ENCODE results near the gene TAT.
A peak's percentile ranks its signal among the peaks of the same experiment; 100 is the strongest.

The TAT gene

DNA sequence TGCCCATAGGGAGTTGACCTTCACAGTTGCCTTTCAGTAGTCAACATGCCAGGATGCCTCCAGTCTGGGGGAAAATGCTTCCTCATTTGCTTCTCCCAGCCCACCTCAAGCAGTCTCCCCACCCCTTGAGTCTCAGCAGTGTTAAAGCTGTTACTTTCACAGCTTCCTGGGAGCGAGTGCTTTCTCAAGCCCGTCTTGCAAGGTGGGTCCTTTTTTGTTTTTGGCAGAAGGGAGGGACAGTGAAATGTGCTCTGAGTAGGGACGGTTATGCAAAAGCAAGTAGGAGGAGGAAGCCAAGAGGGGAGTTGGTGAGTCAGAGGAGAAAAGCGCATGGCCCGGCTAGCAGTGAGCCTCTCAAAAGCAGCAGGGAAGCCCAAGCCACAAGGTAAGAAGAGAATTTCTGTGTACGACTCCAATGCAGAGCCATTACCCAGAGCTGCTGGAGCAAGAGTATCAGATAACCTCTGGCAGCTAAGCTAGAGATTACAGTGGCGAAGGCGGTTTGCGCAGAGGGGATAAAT lies 50.7 kb downstream of the TAT start, which contains the start of gene CHST4:
Gene CHST4 (plus strand): TSS at position 316 of the 521 bp plus-strand sequence. CDS start 10,252 bp downstream, outside the sequence.
- peak within 1 kb of the TSS in 5 of 11 experiments; percentile 7 to 46 (median 30); a peak in 6 of 22 replicates for H3K4me2 ChIP-seq
- H3K36me3 ChIP-seq = no peaks in the 10 kb centered on the region
- TF ChIP-seq Cebpa-rat (IDR thresholded peaks at IDR 0.05) = no peak
- H3K27me3 ChIP-seq = no peaks in the 10 kb centered on the region
- peaks cover 0 to 18% (median 0%) of the 10 kb centered on the region in 10 experiments; a peak in 6 of 20 replicates for H3K4me1 ChIP-seq
- no peak within 1 kb of the TSS for H3K27ac ChIP-seq
- no peaks in the 10 kb centered on the region for H4K20me1 ChIP-seq
- no peak within 1 kb of the TSS; a peak in 1 of 22 replicates for H3K9ac ChIP-seq
- H3K4me3 ChIP-seq = no peak within 1 kb of the TSS
- no peaks in the 10 kb centered on the region for H3K9me3 ChIP-seq (replicated peaks in 1 of 11)

DNA sequence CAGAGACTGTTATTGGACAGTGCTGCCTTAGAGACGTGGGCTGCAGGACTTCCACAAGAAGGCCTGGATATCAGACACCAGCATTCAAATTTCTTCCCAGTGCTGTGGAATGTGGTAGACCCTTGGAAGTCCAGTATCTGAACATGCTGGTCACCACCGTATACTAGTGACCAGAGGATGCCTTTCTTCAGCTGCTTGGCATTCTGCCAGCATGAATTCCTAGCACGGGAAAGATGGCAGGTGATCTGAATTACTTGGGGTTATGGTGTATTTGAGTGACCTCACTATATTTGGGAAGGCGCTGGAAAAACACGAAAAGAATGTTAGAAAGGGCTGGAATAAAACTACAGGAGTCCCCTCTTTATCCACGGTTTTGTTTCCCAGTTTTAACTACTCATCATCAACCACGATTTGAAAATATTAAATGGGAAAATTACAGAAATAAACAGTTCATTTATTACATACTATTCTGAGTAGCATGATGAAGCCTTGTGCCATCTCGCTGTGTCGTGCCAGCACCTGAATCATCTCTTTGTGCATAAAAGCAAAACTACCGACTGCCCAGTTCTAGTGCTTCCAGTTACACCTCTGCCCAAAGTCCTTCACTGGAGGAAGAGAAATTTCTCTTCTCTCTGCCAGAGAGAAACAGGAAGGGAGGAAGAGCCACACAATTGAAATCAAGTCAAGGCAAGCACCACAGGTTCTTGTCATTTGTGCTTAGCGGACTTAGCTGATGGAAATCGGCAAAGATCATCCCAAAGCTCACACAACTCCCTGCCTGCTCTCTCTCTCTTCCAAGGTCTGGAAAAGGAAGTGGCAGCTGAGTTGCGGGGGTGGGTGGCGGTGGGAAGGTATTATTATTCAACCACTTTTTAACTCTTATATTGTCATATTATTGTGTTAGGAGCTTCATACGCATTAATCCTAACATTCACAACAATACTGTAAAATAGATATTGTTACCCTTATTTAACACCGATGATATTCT lies 52.0 kb downstream of the TAT start:
- Histone ChIP-seq H3K4me1 (peaks cover 0 to 18% (median 0%) of the 10 kb centered on the region in 10 experiments; a peak in 6 of 20 replicates), H3K9ac (no peak overlapping the region), H3K27me3 (no peaks in the 10 kb centered on the region), H3K4me2 (no peak overlapping the region; a peak in 1 of 22 replicates), H3K4me3 (no peak overlapping the region), H4K20me1 (no peaks in the 10 kb centered on the region), H3K9me3 (replicated peaks in 1 of 11) (no peaks in the 10 kb centered on the region), H3K36me3 (no peaks in the 10 kb centered on the region), H3K27ac (no peak overlapping the region)
- TF ChIP-seq Cebpa-rat (IDR thresholded peaks at IDR 0.05) = no peak

DNA sequence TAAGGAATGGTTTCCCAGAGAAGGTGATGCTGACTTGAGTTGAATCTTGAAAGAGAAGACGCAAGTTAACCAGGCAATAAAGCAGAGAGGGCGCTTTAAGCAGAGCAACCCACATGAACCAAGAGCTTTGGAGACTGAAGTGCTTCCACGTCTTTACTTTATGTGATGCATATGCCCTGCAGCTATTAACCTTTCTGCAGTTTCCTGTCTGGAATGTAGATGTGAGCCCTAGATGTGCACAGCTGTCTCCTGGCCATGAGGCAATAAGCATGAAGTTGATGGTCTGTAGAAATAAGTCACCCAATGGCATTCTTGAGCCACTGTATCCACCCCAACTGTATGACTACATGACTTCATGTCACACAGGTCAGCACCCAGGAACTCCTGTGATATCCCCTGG lies 56.3 kb downstream of the TAT start:
- Histone ChIP-seq H4K20me1 (no peaks in the 10 kb centered on the region), H3K27me3 (no peaks in the 10 kb centered on the region), H3K9ac (no peak overlapping the region), H3K9me3 (replicated peaks in 1 of 11) (no peaks in the 10 kb centered on the region), H3K4me3 (no peak overlapping the region), H3K36me3 (no peaks in the 10 kb centered on the region), H3K4me1 (peaks cover 0 to 7% (median 0%) of the 10 kb centered on the region in 10 experiments; a peak in 1 of 20 replicates), H3K27ac (no peak overlapping the region), H3K4me2 (no peak overlapping the region)
- TF ChIP-seq Cebpa-rat (IDR thresholded peaks at IDR 0.05) = no peak
